Stimulated activated CD4-positive, alpha-beta T cell treated with anti-CD3 and anti-CD28 coated beads, TNF-alpha, amount 100 ng/mL, for 1 hour (primary cell): ENCODE measurements around the gene SYNDIG1.

Experiments used
- DNase-seq, 3 donors: peaks; one replicate each; pipeline ENCODE4 v3.0.0-alpha.2; 2020; ENCODE audit warnings: low read depth in 3 of 3, low spot score in 1 of 3

The SYNDIG1 gene

GRCh38 chr20:24446811-24447210 lies 22.6 kb upstream of the SYNDIG1 start:
- no peak for DNase-seq

- DNase-seq = no peak
These were observed 21.3 kb upstream of the SYNDIG1 start for GRCh38 chr20:24448170-24448569.

DNA sequence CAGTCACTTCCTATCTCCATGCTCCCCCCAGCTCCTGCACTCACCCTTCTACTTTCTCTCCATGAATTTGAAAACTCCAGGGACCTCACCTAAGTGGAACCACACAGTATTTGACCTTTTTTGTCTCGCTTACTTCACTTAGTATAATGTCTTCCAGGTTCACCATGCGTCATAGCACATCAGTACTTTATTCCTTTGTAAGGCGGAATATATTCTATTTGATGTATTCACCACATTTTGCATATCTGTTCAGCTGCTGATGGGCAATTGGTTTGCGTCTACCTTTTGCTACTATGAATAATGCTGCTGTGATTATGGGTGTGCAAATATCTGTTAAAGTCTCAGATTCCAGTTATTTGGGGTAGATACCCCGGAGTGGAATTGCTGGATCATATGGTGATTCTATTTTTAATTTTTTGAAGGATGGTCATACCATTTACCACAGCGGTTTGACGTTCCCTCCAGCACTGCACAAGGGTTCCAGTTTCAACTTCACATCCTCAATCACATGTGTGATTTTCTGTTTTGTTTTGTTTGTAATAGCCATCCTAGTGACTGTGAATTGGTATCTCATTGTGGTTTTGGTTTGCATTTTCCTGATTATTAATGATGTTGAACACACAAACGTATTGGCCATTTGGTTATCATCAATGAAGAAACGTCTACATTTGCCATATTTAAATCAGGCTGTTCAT lies 20.3 kb upstream of the SYNDIG1 start:
- DNase-seq = no peak

DNA sequence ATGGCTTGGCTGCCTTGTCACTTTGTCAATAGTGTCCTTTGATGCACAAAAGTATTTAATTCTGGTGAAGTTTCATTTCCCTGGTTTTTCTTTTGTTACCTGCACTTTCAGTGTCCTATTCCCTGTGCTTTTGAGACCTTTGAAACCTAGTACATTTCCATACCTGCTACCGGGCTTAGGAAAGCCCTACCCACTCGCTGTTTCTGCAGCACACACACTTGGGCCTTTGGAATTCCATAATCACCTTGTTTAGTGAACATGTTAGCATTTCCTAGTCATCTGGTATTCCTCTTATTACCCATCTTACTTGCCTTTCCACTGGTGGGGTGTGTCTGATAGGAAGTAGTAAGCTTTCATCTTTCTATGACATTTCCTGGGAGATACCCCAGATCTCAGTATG lies 19.3 kb upstream of the SYNDIG1 start:
- DNase-seq = no peak

DNA sequence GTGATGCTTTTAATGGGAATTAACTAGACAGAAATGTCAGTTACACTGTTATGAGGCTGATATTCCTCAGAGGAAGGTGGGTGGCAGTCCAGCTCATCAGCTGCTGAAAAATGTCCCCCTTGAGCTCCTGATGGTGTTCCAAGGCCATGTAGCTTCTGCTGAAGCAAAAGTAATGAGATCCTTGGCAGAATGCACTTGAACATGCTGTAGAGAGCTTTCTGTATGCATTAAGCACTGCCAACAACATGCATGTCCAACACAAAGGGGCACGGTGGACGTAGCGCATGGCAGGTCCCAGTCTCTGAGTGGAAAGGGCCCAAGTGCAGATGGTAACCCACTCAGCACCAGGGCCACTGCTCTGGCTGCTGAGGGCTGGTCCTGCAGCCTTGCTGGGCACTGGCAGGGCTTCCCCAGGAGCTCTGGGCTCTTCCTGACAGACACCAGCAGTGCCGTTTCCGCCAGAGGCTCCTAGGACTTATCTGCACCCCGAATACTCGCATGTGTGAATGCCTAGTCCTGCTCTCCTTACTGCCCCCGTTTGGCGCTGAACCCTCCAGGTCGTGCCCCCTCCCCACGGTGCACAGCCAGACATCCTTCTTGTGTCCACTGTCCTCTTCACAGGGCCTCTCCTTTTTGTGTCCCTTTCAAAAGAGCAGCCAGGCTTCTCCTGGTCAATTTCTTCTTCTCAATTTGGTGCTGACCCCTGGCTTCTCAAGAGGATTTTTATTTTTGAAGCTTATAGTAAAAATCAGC lies 18.6 kb upstream of the SYNDIG1 start:
- DNase-seq = no peak

DNA sequence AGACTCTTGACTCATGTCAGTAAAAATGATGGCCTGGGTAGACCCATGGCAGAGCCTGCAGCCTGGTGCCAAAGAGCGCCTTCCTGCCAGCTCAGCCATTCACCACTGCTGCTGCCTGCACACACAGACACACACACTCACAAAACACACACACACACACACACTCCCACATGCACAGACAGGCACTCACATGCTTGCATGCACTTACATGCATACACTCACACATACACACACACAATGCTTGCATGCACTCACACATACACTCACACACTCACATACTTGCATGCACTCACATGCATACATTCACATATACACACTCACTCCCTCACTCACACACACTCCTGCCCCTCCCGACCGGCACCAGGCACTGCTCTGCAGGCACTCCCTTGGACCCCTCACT lies 18.0 kb upstream of the SYNDIG1 start:
- DNase-seq = no peak

DNA sequence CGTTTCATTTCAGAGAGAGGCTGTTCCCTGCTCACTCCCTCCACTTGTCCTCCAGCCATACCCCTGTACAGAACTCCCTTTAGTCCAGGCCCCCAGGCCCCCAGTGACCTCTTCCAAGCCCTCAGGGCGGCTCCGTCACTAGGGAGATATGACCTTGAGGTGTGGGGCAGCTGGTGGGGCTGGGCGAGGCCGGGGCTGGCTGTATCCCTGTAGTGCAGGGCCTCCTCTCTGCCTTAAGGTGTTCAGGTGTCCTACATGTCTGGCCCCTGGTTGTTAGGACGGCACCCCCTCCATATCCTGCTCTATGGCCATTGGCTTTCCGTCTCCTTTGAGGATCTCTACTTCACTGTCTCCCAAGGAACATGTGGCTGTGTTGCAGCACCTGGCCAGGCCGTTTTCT lies 17.4 kb upstream of the SYNDIG1 start:
- no peak for DNase-seq

GRCh38 chr20:24452498-24453127 lies 16.8 kb upstream of the SYNDIG1 start:
- no peak for DNase-seq

GRCh38 chr20:24453869-24454268 lies 15.6 kb upstream of the SYNDIG1 start:
- no peak for DNase-seq

GRCh38 chr20:24455081-24455480 lies 14.3 kb upstream of the SYNDIG1 start:
- DNase-seq = no peak

- DNase-seq = no peak
These were observed 13.0 kb upstream of the SYNDIG1 start for GRCh38 chr20:24456398-24456781.

DNA sequence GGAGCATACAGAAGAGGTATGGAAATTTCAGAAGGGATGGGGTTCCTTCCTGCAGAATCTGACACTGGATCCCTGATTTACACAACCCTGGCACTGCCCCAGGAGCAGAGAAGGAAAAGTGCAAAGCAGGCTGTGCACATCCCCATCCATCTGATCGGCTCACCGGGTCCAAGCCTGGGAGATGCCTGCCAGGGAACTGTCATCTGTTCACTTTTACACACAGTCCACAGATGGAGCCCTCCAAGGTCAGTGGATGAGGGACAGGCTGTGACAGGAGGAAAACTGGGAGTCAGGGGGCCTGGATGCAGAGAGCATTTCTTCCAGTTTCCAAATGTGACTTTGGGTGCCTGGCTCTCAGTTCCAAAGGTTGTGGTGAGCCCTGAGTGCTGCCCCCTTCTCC lies 11.0 kb upstream of the SYNDIG1 start:
- DNase-seq = no peak

- no peak for DNase-seq
These were observed 9.7 kb upstream of the SYNDIG1 start for GRCh38 chr20:24459733-24460132.

DNA sequence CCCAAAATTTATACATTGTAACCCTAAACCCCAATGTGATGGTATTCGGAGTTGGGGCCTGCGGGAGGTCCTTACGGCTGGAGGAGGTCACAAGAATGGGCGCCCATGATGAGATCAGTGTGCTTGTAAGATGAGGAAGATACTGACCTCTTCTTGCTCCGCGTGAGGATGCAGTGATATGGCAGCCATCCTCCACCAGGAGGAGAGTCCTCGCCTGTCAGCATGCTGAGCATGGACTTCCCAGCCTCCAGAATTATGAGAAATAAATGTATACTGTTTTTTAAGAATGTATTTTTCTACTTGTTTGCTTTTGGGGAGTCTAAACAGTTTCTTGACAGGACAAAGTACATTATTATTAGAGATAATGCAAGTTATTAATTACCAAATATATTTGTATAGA lies 8.7 kb upstream of the SYNDIG1 start:
- DNase-seq = no peak

DNA sequence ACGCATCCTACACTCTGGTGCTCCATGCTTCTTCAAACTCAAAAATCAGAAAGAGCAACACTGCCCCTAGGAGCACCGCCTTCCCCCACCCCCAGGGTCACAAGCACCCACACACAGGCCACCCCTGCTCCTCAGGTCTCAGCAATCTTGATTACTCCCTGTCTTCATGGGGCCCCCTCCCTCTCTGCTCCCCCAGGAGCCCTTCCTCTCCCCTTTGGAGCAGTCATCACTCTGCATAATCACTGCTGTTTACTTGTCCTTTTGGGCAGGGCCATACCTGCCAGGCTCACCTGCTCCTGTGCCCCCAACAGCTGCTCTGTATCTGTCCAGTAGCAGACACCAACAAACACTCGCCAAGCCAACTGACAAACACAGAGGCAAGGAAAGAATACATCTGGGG lies 7.6 kb upstream of the SYNDIG1 start:
- DNase-seq = no peak

- DNase-seq = no peak
These were observed 6.9 kb upstream of the SYNDIG1 start for GRCh38 chr20:24462460-24463010.

GRCh38 chr20:24465159-24465558 lies 4.3 kb upstream of the SYNDIG1 start:
- DNase-seq = no peak

DNA sequence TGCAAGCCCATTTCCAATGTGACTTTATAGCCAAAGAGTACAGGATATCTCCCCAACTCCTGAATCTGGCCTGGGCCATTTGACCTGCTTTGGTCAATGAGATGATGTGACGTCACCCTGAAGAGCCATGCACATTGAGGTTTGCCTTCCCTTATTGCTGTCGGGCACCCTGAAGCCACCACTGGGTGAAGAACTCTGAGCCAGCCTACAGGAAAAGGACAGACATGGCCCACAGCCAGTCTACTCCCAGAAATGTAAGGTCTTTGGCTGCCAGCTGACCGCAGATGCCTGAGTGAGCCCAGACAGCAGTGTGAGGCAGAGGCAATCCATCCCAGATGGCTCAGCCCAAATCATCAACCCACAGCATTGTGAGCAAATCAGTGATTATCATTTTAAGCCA lies 3.7 kb upstream of the SYNDIG1 start:
- DNase-seq = no peak

- no peak for DNase-seq
These were observed 871 bp upstream of the SYNDIG1 start for GRCh38 chr20:24468401-24469115.

- DNase-seq = no peak
These were observed 691 bp downstream of the SYNDIG1 start for GRCh38 chr20:24469894-24470745.
